Hepatocyte (in vitro differentiated cells): Measurements from ENCODE around the gene WNK1. TPM values are rescaled to one million over a fixed set of nuclear protein-coding genes. Genes with fewer than 3 reads are reported as not detected.

Source experiments
- DNase-seq: peaks from one replicate; pipeline ENCODE4 v3.0.0-alpha.2; 2016; ENCODE audit warnings: low spot score
- H2AFZ ChIP-seq: fragments of 200-600 bp; sonication (generic); 2 replicates; pipeline ENCODE4 v1.6.0; 2016; ENCODE audit warnings: antibody characterized with exemption, mild to moderate bottlenecking
- H3K27ac ChIP-seq: fragments of 200-600 bp; sonication (generic); 2 replicates; pipeline ENCODE4 v1.5.1; 2016; ENCODE audit warnings: mild to moderate bottlenecking
- H3K27me3 ChIP-seq: fragments of 200-600 bp; sonication (generic); 2 replicates; pipeline ENCODE4 v1.6.1; 2016
- H3K36me3 ChIP-seq: fragments of 200-600 bp; sonication (generic); replicated peaks from 2 replicates; pipeline ENCODE4 v1.5.1; 2016; ENCODE audit warnings: low read depth; ENCODE audit not compliant: insufficient read depth
- H3K4me1 ChIP-seq: fragments of 200-600 bp; sonication (generic); 2 replicates; pipeline ENCODE4 v1.5.1; 2016; ENCODE audit warnings: mild to moderate bottlenecking, moderate library complexity; ENCODE audit not compliant: insufficient read depth
- H3K4me2 ChIP-seq: fragments of 200-600 bp; sonication (generic); 2 replicates; pipeline ENCODE4 v1.6.0; 2016
- H3K4me3 ChIP-seq: fragments of 200-600 bp; sonication (generic); 2 replicates; pipeline ENCODE4 v1.5.1; 2016; ENCODE audit warnings: mild to moderate bottlenecking
- H3K79me2 ChIP-seq: fragments of 200-600 bp; sonication (generic); 2 replicates; pipeline ENCODE4 v1.6.0; 2017; ENCODE audit warnings: mild to moderate bottlenecking
- H3K9me2 ChIP-seq: fragments of 200-600 bp; sonication (generic); replicated peaks from 2 replicates; pipeline ENCODE4 v1.6.0; 2017; ENCODE audit warnings: mild to moderate bottlenecking; ENCODE audit not compliant: insufficient read depth
- H3K9me3 ChIP-seq: fragments of 200-600 bp; sonication (generic); 2 replicates; pipeline ENCODE4 v1.5.1; 2016; ENCODE audit warnings: low read depth, mild to moderate bottlenecking
- H4K20me1 ChIP-seq: fragments of 200-600 bp; sonication (generic); 2 replicates; pipeline ENCODE4 v1.6.0; 2016; ENCODE audit warnings: mild to moderate bottlenecking; ENCODE audit not compliant: insufficient read depth, poor library complexity, severe bottlenecking
- CTCF ChIP-seq: fragments of 200-600 bp; sonication (generic); IDR thresholded peaks from 2 replicates; pipeline ENCODE4 v1.5.1; 2016; ENCODE audit warnings: antibody characterized with exemption, mild to moderate bottlenecking; ENCODE audit not compliant: poor library complexity
- EZH2 ChIP-seq: fragments of 200-600 bp; sonication (generic); IDR thresholded peaks from 2 replicates; pipeline ENCODE4 v1.6.1; 2016; ENCODE audit warnings: antibody characterized with exemption, mild to moderate bottlenecking, borderline replicate concordance
- EZH2phosphoT487 ChIP-seq: fragments of 200-600 bp; sonication (generic); IDR thresholded peaks from one replicate; pipeline ENCODE4 v1.6.1; 2018; ENCODE audit warnings: antibody characterized with exemption, mild to moderate bottlenecking, low read depth, moderate library complexity; ENCODE audit not compliant: unreplicated experiment, severe bottlenecking
- WGBS: methylation state at CpG from one replicate; pipeline ENCODE4 v1.1.6; 2016; ENCODE audit warnings: low lambda C conversion rate; ENCODE audit errors: missing lambda C conversion rate; 5-methylcytosine and 5-hydroxymethylcytosine counted together
- polyA plus RNA-seq: library from polyadenylated mRNA; unstranded; fragments of >200 nt; fragmentation: Nextera tagmentation; extraction: Ambion mirVana; gene quantifications from 2 replicates; pipeline ENCODE4 v1.2.1, GENCODE V29; 2016
- total RNA-seq: library from RNA; depleted of rRNA; stranded (reverse); fragments of >200 nt; gene quantifications from 2 replicates; pipeline ENCODE4 v1.2.3, GENCODE V29; 2014

Gene WNK1
- total and polyA plus RNA-seq, 2 experiments from 2014 or later: 58.5 to 62.6 TPM

GRCh38 chr12:820336-820735, 68.0 kb downstream of the WNK1 start:
- Histone ChIP-seq H3K27me3 (no peaks in the 10 kb centered on the region), H3K36me3 (no peaks in the 10 kb centered on the region), H3K4me2 (no peak overlapping the region), H3K27ac (no peak overlapping the region), H4K20me1 (no peaks in the 10 kb centered on the region), H3K9me3 (no peaks in the 10 kb centered on the region), H2AFZ (no peak overlapping the region), H3K79me2 (peaks cover 88% of the 10 kb centered on the region), H3K4me3 (no peak overlapping the region), H3K9me2 (no peaks in the 10 kb centered on the region), H3K4me1 (no peaks in the 10 kb centered on the region)
- DNase-seq: no peak
- 100% methylated on average over 1 of the region's 1 CpG for WGBS
- no peak for TF ChIP-seq EZH2
- no peak for TF ChIP-seq EZH2phosphoT487
- no peak for TF ChIP-seq CTCF

- 96% methylated on average over 2 of the region's 2 CpGs for WGBS
Observed at GRCh38 chr12:823028-823698, 70.8 kb downstream of the WNK1 start.

GRCh38 chr12:826331-826730, 74.0 kb downstream of the WNK1 start:
- 100% methylated on average over 1 of the region's 1 CpG for WGBS
- H3K27me3 ChIP-seq: no peaks in the 10 kb centered on the region
- no peaks in the 10 kb centered on the region for H3K9me3 ChIP-seq
- H3K79me2 ChIP-seq: peaks cover 67% of the 10 kb centered on the region
- TF ChIP-seq EZH2phosphoT487: no peak
- TF ChIP-seq EZH2: no peak
- DNase-seq: no peak
- H3K9me2 ChIP-seq: no peaks in the 10 kb centered on the region
- no peaks in the 10 kb centered on the region for H4K20me1 ChIP-seq
- no peak overlapping the region for H3K4me2 ChIP-seq
- H3K4me1 ChIP-seq: no peaks in the 10 kb centered on the region
- H3K4me3 ChIP-seq: no peak overlapping the region
- H3K27ac ChIP-seq: no peak overlapping the region
- no peaks in the 10 kb centered on the region for H3K36me3 ChIP-seq
- H2AFZ ChIP-seq: no peak overlapping the region

More at GRCh38 chr12:823028-823698, 70.8 kb downstream of the WNK1 start:
- Histone ChIP-seq H3K79me2 (peaks cover 85% of the 10 kb centered on the region), H3K27me3 (no peaks in the 10 kb centered on the region), H2AFZ (no peak overlapping the region), H3K27ac (no peak overlapping the region), H3K9me3 (no peaks in the 10 kb centered on the region), H3K4me3 (no peak overlapping the region), H3K4me1 (no peaks in the 10 kb centered on the region), H3K9me2 (no peaks in the 10 kb centered on the region), H3K36me3 (no peaks in the 10 kb centered on the region), H4K20me1 (no peaks in the 10 kb centered on the region), H3K4me2 (no peak overlapping the region)
- no peak for DNase-seq
- TF ChIP-seq CTCF: no peak
- no peak for TF ChIP-seq EZH2

GRCh38 chr12:828726-829395, 76.5 kb downstream of the WNK1 start:
- H3K79me2 ChIP-seq: peaks cover 46% of the 10 kb centered on the region

More at GRCh38 chr12:828726-829395, 76.5 kb downstream of the WNK1 start:
- Histone ChIP-seq H3K36me3 (no peaks in the 10 kb centered on the region), H3K4me1 (no peaks in the 10 kb centered on the region), H4K20me1 (no peaks in the 10 kb centered on the region), H3K4me2 (no peak overlapping the region), H3K9me3 (no peaks in the 10 kb centered on the region), H3K27me3 (no peaks in the 10 kb centered on the region), H3K4me3 (no peak overlapping the region), H3K27ac (no peak overlapping the region), H2AFZ (no peak overlapping the region), H3K9me2 (no peaks in the 10 kb centered on the region)
- TF ChIP-seq CTCF: no peak
- no peak for TF ChIP-seq EZH2phosphoT487
- TF ChIP-seq EZH2: no peak
- no peak for DNase-seq
